HG03045 (cell line): ENCODE measurements around the gene PRX.
"Not testable (repeated sequence)": the region's sequence is repeated elsewhere in the genome, so short reads cannot be mapped to it uniquely, and the experiment has no call there.

Experiments
- ATAC-seq: cut with Tn5 transposase; IDR thresholded peaks from one replicate; pipeline ENCODE4 v1.9.1; 2021; ENCODE audit warnings: mild to moderate bottlenecking, moderate library complexity; ENCODE audit not compliant: unreplicated experiment

PRX gene

DNA sequence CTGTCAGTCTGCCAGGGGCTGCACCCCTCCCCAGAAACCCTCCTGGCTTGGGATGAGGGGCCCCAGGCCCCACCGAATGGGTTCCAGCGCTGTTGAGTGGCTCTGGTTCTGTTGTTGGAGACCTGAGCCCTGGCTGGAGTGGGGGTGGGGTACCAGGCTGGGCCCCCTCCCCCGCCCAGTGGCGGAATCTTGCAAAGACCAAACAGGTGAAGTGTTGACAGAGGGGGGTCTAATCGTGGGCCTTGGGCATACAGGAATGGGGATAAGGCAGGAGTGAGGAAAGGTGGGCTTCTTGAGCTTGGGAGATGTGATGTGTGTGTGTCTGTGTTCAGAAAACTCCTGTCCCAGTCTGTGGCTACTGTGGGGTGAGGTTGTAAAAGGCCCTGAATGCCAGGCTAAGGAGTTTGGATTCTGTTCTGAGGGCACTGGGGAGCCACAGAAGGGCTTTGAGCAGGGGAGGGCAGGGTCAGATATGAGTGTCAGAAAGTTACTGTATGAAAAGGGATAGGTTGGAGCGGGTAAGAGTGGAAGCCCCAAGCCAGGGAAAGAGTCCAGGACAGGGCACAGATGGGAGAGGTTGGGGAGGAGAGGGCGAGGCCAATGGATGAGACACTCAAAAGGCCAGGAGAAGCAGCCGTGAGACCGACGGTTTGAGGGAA, 23.0 kb downstream of the PRX start, which contains the start of gene HIPK4:
Gene HIPK4, minus strand, starts transcription at position 98 of the 659 bp plus-strand sequence. CDS start 279 bp downstream, outside the sequence.
- no peak for ATAC-seq

DNA sequence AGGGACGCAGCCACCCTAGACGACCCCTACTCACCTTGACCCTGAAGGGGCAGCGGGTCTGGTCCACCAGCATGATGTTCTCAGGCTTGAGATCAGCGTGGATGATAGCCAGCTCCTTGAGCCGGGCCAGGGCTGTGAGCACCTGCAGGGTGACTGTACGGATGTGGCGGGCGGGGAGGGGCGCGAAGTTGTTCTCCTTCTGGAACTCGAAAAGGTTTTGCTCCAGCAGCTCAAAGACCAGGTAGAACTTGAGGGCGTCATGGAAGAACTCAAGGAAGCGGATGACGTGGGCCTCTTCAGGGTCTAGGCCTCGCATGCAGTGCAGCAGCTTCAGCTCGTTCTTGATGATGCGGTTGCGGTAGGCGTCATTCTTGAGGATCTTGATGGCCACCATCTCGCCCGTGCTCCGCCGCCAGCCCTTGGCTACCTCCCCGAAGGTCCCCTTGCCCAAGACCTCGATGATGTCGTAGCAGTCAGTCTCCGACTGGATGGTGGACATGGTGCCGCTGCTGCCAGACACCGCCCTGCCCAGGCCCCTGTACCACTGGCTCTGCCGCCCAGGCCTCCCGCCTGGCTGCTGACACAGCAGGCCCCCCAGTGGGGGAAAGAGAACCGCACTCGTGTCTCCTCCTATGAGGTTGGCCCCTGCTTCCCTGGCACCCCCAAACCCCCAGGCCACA, 23.6 kb downstream of the PRX start:
- no peak for ATAC-seq

DNA sequence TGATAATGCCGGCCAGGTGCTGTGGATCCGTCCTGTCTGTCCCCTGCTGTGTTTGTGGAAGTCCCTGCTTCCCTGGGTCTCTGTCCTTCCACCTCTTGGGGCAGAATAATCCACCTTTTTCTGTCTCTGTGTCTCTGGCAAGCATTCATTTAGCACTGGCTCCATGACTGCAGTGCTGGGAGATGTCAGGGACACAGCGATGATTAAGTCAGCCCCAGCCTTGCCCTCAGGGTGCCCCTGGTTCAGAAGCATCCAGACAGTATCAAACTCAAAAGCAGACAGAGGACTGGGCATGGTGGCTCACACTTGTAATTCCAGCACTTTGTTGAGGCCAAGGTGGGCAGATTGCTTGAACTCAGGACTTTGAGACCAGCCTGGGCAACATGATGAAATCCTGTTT, 24.7 kb downstream of the PRX start:
- no peak for ATAC-seq

DNA sequence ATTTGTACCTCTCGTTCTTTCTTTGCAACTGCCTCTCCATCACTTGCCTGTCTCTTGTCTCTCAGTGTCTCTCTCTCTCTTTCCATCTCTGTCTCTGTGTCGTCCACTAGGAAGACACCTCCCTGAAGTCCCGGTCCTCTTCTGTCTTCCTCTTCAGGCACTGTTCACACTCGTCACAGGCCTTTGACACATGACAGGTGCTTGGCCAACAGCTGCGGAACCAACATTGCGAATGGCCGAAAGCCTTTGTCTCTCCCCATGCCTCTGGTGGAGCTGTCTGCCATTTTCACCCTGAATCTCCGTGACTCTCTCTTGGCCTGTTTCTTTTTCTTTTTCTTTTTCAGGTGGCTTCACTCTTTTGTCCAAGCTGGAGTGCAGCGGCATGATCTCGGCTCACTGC, 26.0 kb downstream of the PRX start:
- no peak for ATAC-seq

DNA sequence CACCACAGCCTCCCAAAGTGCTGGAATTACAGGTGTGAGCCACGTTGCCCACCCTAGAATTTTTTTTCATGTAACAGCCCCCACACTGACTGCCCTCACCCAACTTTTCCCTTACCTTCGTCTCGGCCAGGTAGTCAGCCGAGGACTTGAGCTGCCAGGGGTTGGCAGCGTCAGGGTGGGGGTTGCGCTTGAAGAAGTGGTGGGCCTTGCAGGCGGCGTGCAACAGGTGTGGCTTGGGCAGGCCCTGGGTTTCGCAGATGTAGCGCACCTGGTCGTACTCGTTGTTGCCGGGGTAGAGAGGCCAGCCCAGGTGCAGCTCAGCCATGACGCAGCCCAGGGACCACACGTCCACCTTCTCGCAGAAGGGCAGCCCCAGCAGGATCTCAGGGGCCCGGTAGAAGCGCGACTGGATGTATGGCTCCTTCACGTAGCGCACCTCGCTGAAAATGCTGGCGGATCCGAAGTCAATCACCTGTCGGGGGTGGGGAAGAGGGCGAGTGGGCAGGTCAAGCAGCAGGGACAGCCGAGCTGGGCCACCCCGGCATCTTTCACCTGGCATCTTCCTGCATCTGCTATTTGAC, 29.4 kb downstream of the PRX start:
- ATAC-seq: no peak

DNA sequence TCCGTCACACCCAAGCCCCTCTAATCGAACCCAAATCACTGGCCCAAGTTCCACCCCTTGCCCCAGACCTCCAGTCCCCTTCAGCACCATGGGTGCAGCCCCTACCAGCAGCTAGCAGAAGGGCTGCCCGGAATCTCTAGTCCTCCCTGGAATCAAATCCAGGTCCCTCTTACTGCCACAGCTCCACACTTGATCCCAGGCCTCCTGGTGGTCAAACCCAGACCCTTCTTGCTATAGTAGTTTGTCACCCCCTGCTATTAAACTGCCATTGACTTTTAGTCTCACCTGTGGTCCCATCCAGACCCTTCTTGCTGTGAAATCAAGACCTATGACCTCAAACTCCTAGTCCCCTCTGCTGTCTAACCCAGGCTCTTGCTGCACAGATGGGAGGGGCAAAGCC, 31.9 kb downstream of the PRX start:
- no peak for ATAC-seq

DNA sequence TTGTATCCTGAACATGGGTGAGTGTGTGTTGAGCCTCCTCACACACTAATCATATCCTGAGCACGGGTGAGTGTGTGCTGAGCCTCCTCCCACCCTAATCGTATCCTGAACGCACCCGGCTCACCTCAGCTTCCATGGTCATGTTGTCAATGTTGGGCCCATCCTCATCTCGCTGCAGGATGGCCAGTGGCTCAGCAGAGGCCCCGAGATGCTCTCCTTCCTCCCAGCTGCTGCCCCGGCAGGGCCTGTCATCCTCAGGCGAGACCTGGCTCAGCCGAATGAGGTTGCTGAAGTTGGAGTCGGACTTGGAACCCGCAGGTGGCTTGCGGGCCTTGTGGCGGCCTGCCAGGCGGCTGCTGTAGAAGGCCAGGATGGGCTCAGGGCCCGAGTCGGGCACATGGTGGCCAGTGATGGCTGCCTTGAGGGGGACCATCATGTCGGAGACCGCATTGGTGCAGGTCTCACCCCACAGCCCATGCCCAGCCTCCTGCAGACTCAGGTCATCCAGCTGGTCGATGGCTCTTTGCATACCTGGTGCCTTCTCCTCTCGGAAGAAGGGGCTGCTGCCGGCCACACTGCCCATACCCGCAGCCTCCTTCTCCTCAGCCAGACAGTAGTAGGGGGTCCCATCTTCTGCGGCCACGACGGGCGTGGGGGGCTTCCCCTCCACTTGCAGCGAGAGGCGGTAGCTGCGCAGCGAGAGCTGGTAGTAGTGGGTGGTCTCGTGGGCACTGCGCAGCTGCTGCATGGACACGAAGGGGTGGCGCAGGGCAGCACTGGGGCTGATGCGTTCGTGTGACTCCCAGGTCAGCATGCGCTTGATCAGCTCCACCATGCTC, 32.8 kb downstream of the PRX start:
- no peak for ATAC-seq

DNA sequence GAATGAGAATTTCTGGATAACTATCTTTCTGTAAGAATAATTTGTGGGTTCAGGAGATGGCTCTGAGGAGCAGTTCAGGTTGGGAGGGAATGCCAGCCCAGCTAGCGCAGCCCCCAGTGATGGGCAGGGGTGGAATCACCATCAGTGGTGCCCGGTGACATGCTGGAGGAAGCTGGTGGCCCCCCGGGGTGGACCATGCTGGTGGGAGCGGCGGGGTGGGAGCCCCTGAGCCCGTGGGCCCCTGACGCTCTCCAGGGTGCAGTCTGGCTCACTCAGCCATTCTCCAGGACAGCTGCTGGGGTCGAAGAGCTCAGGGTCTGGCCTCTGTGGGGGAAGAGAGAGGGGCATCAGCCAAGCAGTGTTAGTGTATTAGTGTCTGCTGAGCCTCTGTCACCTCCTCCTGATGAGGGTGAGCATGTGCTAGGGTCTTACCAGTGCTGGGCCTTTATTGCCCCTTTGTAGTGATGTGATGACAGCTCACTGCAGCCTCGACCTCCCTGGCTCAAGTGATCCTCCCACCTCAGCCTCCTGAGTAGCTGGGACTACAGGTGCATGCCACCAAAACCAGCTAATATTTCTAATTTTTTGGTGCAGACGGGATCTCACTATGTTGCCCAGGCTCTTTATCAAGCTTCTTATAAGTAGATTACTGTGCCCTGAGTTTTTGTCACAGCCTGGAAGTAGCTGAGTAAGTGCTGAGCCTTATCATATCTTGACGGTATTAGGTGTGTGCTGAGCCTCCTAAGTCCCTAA, 33.6 kb downstream of the PRX start:
- ATAC-seq: no peak

DNA sequence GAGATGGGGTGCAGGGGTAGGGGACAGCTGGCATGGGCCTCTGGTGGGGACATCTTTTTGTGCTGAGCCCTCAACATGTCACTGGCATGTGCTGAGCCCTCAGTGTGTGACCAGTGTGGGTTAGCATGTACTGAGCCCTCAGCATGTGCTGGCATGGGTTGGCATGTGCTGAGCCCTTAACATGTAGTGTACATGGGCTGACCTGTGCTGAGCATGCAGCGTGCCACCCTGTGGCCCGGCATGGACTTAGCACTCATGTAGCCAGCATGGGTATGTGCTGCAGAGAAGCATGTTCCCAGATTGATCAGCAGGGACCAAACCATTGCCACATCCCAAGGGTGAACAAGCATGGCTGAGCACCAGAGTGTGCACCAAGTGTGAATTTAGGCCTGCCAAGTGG, 34.7 kb downstream of the PRX start:
- no peak for ATAC-seq

DNA sequence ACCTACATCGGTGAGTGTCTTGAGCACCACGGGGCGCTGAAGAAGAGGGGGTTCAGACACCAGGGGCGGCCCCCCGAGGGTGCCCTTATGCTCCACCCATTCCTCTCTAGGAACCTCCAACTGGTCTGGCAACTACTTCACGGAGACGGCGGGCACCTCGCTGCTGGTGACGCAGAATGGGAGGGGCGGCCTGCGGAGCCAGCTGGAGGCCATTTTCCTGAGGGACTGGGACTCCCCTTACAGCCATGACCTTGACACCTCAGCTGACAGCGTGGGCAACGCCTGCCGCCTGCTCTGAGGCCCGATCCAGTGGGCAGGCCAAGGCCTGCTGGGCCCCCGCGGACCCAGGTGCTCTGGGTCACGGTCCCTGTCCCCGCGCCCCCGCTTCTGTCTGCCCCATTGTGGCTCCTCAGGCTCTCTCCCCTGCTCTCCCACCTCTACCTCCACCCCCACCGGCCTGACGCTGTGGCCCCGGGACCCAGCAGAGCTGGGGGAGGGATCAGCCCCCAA, 35.2 kb downstream of the PRX start:
- no peak for ATAC-seq

DNA sequence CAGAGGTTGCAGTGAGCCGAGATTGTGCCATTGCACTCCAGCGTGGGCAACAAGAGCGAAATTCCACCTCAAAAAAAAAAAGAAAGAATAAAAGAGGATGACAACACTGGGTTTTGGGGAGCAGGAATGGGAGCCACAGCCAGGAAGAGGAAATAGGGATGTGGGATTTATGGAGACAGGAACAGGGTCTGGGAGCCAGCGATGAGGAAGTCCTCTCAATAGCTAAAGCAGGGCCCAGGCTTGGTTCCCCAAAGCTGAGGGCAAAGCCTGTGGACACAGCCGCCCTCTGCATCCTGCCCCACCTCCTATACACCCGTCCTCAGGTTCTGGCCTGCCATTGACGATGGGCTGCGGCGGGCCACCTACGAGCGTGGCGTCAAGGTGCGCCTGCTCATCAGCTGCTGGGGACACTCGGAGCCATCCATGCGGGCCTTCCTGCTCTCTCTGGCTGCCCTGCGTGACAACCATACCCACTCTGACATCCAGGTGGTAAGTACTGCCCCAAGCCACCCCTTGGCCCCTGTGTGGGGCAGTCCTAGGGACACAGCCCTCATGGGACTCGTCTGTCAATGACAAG, 36.8 kb downstream of the PRX start:
- no peak for ATAC-seq

DNA sequence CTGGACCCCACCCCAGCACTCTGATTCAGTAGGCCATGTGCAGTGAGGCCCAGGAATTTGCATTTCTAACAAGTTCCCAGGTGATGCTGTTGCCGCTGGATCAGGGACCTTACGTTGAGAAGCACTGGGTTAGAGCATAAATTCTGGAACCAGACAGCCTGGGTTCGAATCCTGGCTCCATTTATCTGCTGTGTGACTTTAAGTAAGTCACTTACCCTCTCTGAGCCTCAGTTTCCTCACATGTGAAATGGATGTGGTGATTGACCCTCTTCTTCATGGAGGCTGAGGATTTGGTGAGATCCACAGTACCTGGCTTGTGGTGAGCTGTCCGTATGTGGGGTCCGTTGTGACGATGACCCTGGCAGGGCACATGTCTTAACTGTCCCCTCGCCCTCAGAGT, 39.1 kb downstream of the PRX start:
- ATAC-seq: no peak

DNA sequence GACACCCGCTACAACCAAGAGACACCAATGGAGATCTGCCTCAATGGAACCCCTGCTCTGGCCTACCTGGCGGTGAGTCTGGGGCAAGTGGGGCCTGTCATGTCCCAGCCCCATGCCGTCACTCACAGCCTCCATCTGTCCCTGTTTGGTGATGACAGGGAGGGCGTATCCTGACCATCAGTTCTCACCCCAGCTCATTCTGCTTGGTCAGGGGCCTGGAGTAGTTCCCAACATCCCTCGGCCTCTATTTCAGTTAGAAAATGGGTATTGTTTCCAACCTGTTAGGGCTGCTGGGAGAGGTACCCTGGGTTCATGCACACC, 41.4 kb downstream of the PRX start:
- no peak for ATAC-seq

DNA sequence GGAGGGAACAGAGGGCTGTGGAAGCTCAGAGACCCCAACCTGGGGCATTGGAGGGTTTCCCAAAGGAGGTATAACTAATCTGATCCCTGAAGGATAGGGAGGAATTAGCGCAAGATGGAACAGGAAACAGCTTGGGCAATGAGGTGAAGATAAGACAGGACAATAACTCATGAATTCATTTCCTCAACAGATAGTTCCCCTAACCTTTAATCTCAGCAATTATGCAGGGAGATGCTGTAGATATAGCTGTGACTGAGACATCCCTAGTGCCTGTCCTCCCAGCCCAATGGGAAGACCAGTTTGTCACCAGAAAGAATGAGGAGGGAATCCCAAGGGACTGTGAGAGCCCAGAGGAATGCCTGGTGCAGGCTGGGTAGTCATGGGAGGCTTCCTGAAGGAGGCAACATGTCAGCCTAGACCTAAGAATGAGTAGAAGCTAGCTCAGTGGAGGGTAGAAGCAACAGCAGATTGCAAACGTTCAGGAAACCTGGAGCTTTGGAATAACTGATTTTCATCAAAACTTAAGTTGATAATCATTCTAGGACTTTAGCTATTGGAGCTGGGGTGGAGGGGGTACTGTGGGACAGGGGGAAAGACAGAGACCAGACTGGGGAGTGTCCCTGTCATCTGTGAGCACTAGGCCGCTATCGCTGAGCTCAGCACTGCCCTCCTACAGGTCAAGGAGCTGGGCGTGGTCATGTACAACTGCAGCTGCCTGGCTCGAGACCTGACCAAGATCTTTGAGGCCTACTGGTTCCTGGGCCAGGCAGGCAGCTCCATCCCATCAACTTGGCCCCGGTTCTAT, 42.0 kb downstream of the PRX start:
- ATAC-seq: no peak

DNA sequence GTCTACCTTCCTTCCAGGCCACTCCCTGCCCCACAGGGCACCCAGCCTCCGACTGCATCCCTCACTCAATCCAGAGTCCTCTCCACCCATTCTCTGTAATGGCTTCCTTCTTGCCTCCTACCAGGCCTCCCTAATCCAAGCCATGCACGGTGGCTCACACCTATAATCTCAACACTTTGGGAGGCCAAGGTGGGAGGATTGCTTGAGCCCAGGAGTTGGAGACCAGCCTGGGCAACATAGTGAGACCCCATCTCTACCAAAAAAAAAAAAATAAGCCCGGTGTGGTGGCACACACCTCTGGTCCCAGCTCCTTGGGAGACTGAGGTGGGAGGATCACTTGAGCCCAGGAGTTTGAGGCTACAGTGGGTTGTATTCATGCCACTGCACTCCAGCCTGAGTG, 42.9 kb downstream of the PRX start:
- not testable (repeated sequence) for ATAC-seq

DNA sequence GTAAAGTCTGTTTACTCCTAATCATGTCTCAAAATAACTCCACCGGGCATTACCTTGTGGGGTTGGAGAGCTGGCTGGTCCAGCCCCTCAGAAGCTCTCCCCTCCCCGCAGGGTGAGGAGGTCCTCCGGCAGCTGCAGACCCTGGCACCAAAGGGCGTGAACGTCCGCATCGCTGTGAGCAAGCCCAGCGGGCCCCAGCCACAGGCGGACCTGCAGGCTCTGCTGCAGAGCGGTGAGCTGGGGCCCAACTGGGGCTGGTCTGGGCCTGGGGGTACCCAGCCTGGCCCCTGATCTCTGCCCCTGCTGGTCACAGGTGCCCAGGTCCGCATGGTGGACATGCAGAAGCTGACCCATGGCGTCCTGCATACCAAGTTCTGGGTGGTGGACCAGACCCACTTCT, 43.4 kb downstream of the PRX start:
- ATAC-seq: no peak

DNA sequence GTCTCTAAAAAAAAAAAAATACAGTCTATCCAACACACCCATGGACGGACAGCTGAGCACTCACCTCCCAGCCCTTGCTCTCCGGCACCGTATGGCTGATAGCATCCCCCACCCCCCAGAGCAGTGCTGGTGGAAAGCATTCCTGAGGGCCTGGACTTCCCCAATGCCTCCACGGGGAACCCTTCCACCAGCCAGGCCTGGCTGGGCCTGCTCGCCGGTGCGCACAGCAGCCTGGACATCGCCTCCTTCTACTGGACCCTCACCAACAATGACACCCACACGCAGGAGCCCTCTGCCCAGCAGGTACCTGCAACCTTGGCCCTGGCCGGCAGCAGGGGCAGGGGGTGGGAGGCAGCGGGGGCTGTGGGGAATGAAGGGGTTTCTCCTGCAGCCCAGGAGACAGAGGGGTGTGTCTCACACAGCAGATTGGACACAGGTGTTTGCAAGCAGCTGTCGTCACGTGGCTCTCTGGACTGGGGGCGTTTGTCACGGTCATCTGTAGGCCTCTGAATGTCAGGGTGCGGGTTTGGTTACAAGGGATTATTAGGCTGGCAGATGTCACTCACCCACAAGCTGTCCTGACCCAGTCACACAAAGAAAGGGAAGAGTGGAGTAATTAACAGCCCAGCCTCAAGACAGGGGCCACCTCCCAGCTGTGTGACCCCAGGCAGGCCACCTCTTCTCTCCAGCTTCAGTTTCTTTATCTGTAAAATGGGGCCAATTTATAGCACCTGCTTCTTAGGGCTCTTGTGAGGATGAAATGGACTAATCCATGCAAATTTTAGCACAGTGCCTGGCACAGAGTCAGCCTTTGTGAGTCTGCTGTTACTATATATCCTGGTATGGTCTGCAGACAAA, 45.4 kb downstream of the PRX start:
- ATAC-seq: no peak

DNA sequence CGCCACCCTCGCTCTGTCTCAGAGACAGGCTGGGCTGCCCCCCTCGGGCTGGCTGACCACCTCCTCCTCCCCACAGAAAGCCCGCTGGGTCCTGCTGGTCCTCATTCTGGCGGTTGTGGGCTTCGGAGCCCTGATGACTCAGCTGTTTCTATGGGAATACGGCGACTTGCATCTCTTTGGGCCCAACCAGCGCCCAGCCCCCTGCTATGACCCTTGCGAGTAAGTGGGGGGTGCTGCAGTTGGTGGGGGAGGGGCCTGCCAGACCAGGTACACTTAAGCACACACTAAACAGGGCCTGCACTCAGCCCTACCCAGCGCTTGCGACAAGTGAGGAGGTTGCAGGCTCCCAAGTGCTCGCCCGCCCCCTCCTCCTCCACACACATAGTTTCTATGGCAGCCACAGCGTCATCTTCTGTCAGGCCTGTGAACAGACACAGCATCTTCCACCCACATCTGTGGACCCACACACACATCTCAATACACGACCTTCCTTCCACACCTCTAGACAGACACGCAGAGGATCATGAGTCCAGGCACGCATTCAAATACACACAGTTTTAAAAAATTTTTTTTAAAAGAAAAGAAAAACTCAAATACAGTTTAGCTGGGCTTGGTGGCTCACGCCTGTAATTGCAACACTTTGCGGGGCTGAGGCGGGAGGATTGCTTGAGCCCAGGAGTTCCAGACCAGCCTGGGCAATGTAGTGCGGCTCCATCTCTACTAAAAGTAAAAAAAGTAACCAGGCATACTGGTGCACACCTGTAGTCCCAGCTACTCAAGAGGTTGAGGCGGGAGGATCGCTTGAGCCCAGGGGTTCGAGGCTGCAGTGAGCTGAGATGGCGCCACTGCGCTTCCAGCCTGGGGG, 46.2 kb downstream of the PRX start:
- no peak for ATAC-seq
